H9 (cell line): Measurements from ENCODE around the gene MYMX. TPM values are rescaled to one million over a fixed set of nuclear protein-coding genes. Genes with fewer than 3 reads are reported as not detected.
A peak's percentile ranks its signal among the peaks of the same experiment; 100 is the strongest.

Experiments
- DNase-seq: peaks from one replicate; pipeline ENCODE4 v3.0.0-alpha.2; 2017
- H2AFZ ChIP-seq: one replicate; pipeline ENCODE4 v1.6.1; 2013; ENCODE audit warnings: mild to moderate bottlenecking, low read length, control low read depth, moderate library complexity
- H2AK5ac ChIP-seq: 2 replicates; pipeline ENCODE4 v1.6.1; 2013; ENCODE audit warnings: low read length, control low read depth, mixed read lengths; ENCODE audit not compliant: insufficient read length
- H2BK120ac ChIP-seq: one replicate; pipeline ENCODE4 v1.6.1; 2013; ENCODE audit warnings: low read depth, mild to moderate bottlenecking, low read length, control low read depth, inconsistent platforms; ENCODE audit not compliant: poor library complexity, severe bottlenecking
- H2BK12ac ChIP-seq: 2 replicates; pipeline ENCODE4 v1.6.1; 2013; ENCODE audit warnings: low read length, control low read depth, mixed read lengths, low read depth; ENCODE audit not compliant: insufficient read length
- H2BK15ac ChIP-seq: 2 replicates; pipeline ENCODE4 v1.6.1; 2013; ENCODE audit warnings: low read depth, low read length, control low read depth
- H2BK20ac ChIP-seq: one replicate; pipeline ENCODE4 v1.6.1; 2013; ENCODE audit warnings: low read depth, mild to moderate bottlenecking, low read length, control low read depth, inconsistent platforms; ENCODE audit not compliant: poor library complexity, severe bottlenecking
- H2BK5ac ChIP-seq: 2 replicates; pipeline ENCODE4 v1.6.1; 2013; ENCODE audit warnings: low read length, control low read depth, mixed read lengths; ENCODE audit not compliant: insufficient read length
- H3K14ac ChIP-seq: 2 replicates; pipeline ENCODE4 v1.6.1; 2013; ENCODE audit warnings: low read length, control low read depth; ENCODE audit not compliant: insufficient read depth
- H3K18ac ChIP-seq: 2 replicates; pipeline ENCODE4 v1.6.1; 2013; ENCODE audit warnings: low read depth, mild to moderate bottlenecking, mixed read lengths, low read length, control low read depth; ENCODE audit not compliant: insufficient read length
- H3K23ac ChIP-seq: 2 replicates; pipeline ENCODE4 v1.6.1; 2013; ENCODE audit warnings: low read length, control low read depth, mixed read lengths, low read depth; ENCODE audit not compliant: insufficient read length
- H3K23me2 ChIP-seq: 2 replicates; pipeline ENCODE4 v1.6.1; 2013; ENCODE audit warnings: low read depth, mild to moderate bottlenecking, mixed read lengths, low read length, control low read depth; ENCODE audit not compliant: insufficient read length, poor library complexity, severe bottlenecking
- H3K27ac ChIP-seq: 2 replicates; pipeline ENCODE4 v1.5.1; 2013; ENCODE audit warnings: low read length, control low read depth, mixed read lengths, low read depth; ENCODE audit not compliant: insufficient read length
- H3K27me3 ChIP-seq: 2 replicates; pipeline ENCODE4 v1.6.1; 2013; ENCODE audit warnings: low read length, control low read depth, inconsistent platforms; ENCODE audit not compliant: insufficient read depth
- H3K4ac ChIP-seq: 2 replicates; pipeline ENCODE4 v1.6.1; 2013; ENCODE audit warnings: low read depth, mild to moderate bottlenecking, control low read depth, inconsistent platforms, low read length, moderate library complexity
- H3K4me1 ChIP-seq: 2 replicates; pipeline ENCODE4 v1.6.1; 2013; ENCODE audit warnings: low read length, control low read depth, inconsistent platforms; ENCODE audit not compliant: insufficient read depth
- H3K4me2 ChIP-seq: 2 replicates; pipeline ENCODE4 v1.6.1; 2013; ENCODE audit warnings: low read length, control low read depth, mixed read lengths; ENCODE audit not compliant: insufficient read length, insufficient read depth
- H3K56ac ChIP-seq: 2 replicates; pipeline ENCODE4 v1.6.1; 2013; ENCODE audit warnings: low read depth, mild to moderate bottlenecking, mixed read lengths, low read length, control low read depth; ENCODE audit not compliant: insufficient read length
- H3K79me1 ChIP-seq: 2 replicates; pipeline ENCODE4 v1.6.1; 2013; ENCODE audit warnings: low read depth, mild to moderate bottlenecking, moderate library complexity, low read length, control low read depth, inconsistent platforms; ENCODE audit not compliant: insufficient read depth, poor library complexity, severe bottlenecking
- H3K79me2 ChIP-seq: 2 replicates; pipeline ENCODE4 v1.6.1; 2013; ENCODE audit warnings: low read length, control low read depth, inconsistent platforms; ENCODE audit not compliant: insufficient read depth
- H3K9ac ChIP-seq: 2 replicates; pipeline ENCODE4 v1.6.1; 2013; ENCODE audit warnings: low read length, control low read depth, mixed read lengths; ENCODE audit not compliant: insufficient read length; ENCODE audit errors: extremely low read depth
- H3K9me3 ChIP-seq: one replicate; pipeline ENCODE4 v1.6.1; 2013; ENCODE audit warnings: low read depth, low read length, inconsistent platforms; ENCODE audit not compliant: control insufficient read depth
- H3T11ph ChIP-seq: one replicate; pipeline ENCODE4 v1.6.1; 2013; ENCODE audit warnings: mild to moderate bottlenecking, low read length, control low read depth, inconsistent platforms
- H4K20me1 ChIP-seq: one replicate; pipeline ENCODE4 v1.6.1; 2013; ENCODE audit not compliant: control insufficient read depth, insufficient read length, insufficient read depth
- H4K5ac ChIP-seq: 2 replicates; pipeline ENCODE4 v1.6.1; 2013; ENCODE audit warnings: low read depth, mild to moderate bottlenecking, mixed read lengths, low read length, control low read depth; ENCODE audit not compliant: insufficient read length
- H4K8ac ChIP-seq: replicated peaks from 2 replicates; pipeline ENCODE4 v1.6.1; 2013; ENCODE audit warnings: low read length, control low read depth, mixed read lengths, low read depth; ENCODE audit not compliant: insufficient read length
- H4K91ac ChIP-seq: 2 replicates; pipeline ENCODE4 v1.6.1; 2013; ENCODE audit warnings: low read depth, mild to moderate bottlenecking, moderate library complexity, mixed read lengths, low read length, control low read depth; ENCODE audit not compliant: insufficient read length
- H3K27ac Mint-ChIP-seq, 3 experiments: 2 replicates in 2 of 3; 3 replicates in 1 of 3; pipeline ENCODE4 v1.8.0; 2020 to 2021; ENCODE audit warnings: mixed read lengths in 3 of 3, mild to moderate bottlenecking in 1 of 3, moderate library complexity in 1 of 3
- H3K27me3 Mint-ChIP-seq: 2 replicates; pipeline ENCODE4 v1.8.0; 2021; ENCODE audit warnings: low read depth, mild to moderate bottlenecking, moderate library complexity, mixed read lengths
- H3K36me3 Mint-ChIP-seq, 3 experiments: 2 replicates in 2 of 3; 3 replicates in 1 of 3; pipeline ENCODE4 v1.8.0; 2020 to 2021; ENCODE audit warnings: low read depth in 3 of 3, mixed read lengths in 3 of 3; ENCODE audit not compliant: insufficient read depth in 1 of 3
- H3K4me1 Mint-ChIP-seq, 2 experiments: 2 replicates each; pipeline ENCODE4 v1.8.0; 2020; ENCODE audit warnings: mixed read lengths in 2 of 2
- H3K4me3 Mint-ChIP-seq, 2 experiments: 2 replicates in 1 of 2; 3 replicates in 1 of 2; pipeline ENCODE4 v1.8.0; 2020 to 2021; ENCODE audit warnings: mild to moderate bottlenecking in 2 of 2, mixed read lengths in 2 of 2, moderate library complexity in 1 of 2
- H3K9me3 Mint-ChIP-seq, 2 experiments: 2 replicates in 1 of 2; 3 replicates in 1 of 2; pipeline ENCODE4 v1.8.0; 2020; ENCODE audit warnings: mild to moderate bottlenecking in 2 of 2, mixed read lengths in 2 of 2, moderate library complexity in 1 of 2
- WGBS: extraction: QIAGEN DNeasy Blood & Tissue Kit; methylation state at CpG from one replicate; pipeline ENCODE4 v1.1.7; 2013; ENCODE audit warnings: missing lambda C conversion rate, low lambda C conversion rate, mixed read lengths; ENCODE audit not compliant: insufficient read length; ENCODE audit errors: extremely low coverage; 5-methylcytosine and 5-hydroxymethylcytosine counted together
- total RNA-seq: library from RNA; stranded (reverse); gene quantifications from 2 replicates; pipeline ENCODE4 v1.2.1, GENCODE V29; 2021
- TF ChIP-seq, protein P1 (sequence below): fragments of 200-600 bp; sonication (generic); conservative IDR thresholded peaks from 3 replicates; pipeline ENCODE4 v1.8.0; 2021; ENCODE audit warnings: antibody characterized with exemption, mild to moderate bottlenecking

The MYMX gene
- total RNA-seq, 1 experiment from 2014 or later = 1.1 TPM

DNA sequence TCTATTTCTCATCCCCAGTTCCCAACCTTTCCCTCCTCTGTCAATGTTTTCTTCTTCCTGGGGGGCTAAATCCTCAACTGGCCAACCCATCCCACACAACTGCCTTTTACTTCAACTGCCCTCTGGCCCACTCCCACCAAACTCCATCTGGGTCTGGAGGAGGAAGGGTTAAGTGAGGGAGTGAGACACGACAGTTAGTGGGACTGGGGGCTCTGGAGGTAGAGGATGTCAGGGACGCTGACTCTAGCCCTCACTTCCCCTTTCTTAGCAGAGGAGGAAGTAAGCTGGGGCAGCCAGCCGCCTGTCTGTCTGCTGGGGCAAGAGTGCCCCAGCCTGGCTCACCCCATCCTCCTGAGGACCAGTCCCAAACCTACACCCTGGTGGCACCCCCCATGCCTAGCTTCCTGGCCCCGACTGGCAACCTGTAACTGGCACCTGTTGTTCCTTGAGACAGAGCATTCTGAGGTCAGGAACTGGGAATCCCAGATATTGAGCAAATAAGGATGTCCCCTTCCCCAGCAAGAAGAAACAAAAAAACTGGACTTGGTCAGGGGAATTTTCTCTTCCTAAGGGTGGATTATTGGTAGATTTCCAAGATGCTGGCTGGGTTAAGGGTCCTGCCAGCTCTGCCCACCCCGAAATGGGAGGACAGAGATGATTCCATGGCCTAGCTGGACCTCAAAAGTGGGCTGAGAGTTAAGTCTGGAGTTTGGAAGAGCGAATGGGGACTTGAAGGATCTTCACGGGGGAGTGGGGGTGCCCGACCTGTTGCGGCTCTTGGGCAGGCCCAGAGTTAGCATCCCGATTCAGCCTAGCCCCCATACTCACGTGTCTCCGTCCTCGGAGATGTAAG lies 47.7 kb downstream of the MYMX start:
- H3T11ph ChIP-seq = no peak overlapping the region
- H3K4me1 Mint-ChIP-seq = peaks cover 35 to 42% of the 10 kb centered on the region in 2 experiments

More for the DNA sequence above, 47.7 kb downstream of the MYMX start:
- Mint-ChIP-seq H3K27ac (no peak overlapping the region), H3K9me3 (no peaks in the 10 kb centered on the region; a peak in 1 of 5 replicates), H3K4me3 (peak overlapping the region; percentile 79 to 88), H3K27me3 (peaks cover 14% of the 10 kb centered on the region), H3K36me3 (peaks cover 0 to 5% (median 0%) of the 10 kb centered on the region in 3 experiments; a peak in 3 of 7 replicates)
- Histone ChIP-seq H3K27ac (no peak overlapping the region), H2BK5ac (no peak overlapping the region), H4K5ac (no peak overlapping the region), H2BK15ac (no peak overlapping the region), H3K23ac (no peak overlapping the region), H3K9me3 (no peaks in the 10 kb centered on the region), H4K8ac (no peak overlapping the region), H3K14ac (0 out of 2 replicates have a peak overlapping the region, but pooled peaks have one; percentile 0), H3K4me1 (peaks cover 5% of the 10 kb centered on the region; the same call in 1 of the 2 replicates), H2BK120ac (no peak overlapping the region), H4K20me1 (no peaks in the 10 kb centered on the region), H3K9ac (peak overlapping the region; percentile 54), H3K79me2 (no peaks in the 10 kb centered on the region), H3K18ac (no peak overlapping the region), H3K23me2 (peaks cover 15% of the 10 kb centered on the region), H2BK12ac (no peak overlapping the region), H3K4me2 (peak overlapping the region; percentile 84), H3K79me1 (no peaks in the 10 kb centered on the region), H2AFZ (no peak overlapping the region), H2BK20ac (no peak overlapping the region), H3K56ac (no peak overlapping the region), H4K91ac (no peak overlapping the region), H3K27me3 (peaks cover 1% of the 10 kb centered on the region; the same call in 1 of the 2 replicates), H3K4ac (no peak overlapping the region), H2AK5ac (no peak overlapping the region)
- TF ChIP-seq, protein P1, sequence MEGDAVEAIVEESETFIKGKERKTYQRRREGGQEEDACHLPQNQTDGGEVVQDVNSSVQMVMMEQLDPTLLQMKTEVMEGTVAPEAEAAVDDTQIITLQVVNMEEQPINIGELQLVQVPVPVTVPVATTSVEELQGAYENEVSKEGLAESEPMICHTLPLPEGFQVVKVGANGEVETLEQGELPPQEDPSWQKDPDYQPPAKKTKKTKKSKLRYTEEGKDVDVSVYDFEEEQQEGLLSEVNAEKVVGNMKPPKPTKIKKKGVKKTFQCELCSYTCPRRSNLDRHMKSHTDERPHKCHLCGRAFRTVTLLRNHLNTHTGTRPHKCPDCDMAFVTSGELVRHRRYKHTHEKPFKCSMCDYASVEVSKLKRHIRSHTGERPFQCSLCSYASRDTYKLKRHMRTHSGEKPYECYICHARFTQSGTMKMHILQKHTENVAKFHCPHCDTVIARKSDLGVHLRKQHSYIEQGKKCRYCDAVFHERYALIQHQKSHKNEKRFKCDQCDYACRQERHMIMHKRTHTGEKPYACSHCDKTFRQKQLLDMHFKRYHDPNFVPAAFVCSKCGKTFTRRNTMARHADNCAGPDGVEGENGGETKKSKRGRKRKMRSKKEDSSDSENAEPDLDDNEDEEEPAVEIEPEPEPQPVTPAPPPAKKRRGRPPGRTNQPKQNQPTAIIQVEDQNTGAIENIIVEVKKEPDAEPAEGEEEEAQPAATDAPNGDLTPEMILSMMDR = no peak
- no peak for DNase-seq
- no CpG with 5 or more reads among the region's 13 CpGs for WGBS
